HG03571 (cell line): Measurements from ENCODE around the gene POLRMT.

Experiments used
- ATAC-seq: cut with Tn5 transposase; IDR thresholded peaks from one replicate; pipeline ENCODE4 v1.9.1; 2021; ENCODE audit not compliant: unreplicated experiment

Gene POLRMT

DNA sequence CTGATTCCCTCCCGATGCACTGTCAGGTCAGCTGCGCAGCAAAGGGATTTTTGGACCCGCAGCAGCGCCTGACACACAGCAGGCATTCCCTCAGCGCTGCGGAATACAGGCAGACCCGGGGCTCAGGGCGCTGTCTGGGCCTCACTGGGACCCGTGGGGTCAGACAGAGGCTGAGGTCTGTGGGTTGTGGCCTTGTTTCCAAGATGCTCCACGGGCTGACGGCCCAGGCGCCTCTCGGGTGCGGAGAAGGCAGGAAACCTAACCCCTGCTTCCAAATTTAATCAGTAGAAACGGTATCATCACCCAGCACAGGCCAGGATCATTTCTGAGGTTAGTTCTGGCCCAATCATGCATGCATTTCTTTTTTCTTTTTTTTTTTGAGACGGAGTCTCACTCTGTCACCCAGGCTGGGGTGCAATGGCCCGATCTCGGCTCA is 30.4 kb upstream of the POLRMT start:
- no peak for ATAC-seq

DNA sequence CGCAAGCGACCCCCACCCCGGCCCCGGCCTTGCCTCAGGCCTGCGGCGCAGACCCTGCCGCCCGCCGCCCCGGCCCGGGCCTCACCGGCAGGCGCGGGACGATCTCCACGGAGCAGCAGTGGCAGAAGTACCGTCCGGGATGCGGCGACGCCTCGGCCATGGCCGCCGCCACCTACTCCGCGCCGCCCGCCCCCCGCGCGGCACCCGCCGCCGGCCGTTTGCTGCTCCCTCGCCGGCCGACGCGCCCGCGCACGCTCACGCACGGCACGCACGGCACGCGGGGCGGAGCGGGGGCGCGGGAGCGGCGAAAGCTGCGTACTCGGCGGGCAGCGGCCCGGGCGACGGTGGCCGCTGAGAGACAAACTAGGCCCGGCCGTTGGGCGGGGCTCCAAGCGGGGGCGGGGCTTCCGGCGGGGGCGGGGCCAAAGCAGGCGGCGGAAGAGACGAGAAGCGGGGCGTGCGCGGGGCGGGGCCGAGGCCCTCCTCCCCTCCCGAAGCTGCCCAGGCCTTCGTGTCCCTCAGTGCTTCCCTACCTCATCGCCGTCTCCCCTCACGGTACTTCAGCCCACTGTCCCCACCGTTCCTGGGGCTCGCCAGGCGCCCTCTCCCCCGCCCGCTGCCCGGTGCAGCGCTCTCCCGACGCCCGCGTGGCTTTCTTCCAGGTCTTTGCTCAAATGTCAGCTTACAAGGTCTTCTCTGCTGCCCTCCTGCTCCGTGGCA is 29.8 kb upstream of the POLRMT start, which contains the start of gene RNF126:
RNF126 (minus strand) TSS at position 253 of the 720 bp plus-strand sequence; CDS start at position 160, 93 bp downstream.
- ATAC-seq: peak; percentile 41

DNA sequence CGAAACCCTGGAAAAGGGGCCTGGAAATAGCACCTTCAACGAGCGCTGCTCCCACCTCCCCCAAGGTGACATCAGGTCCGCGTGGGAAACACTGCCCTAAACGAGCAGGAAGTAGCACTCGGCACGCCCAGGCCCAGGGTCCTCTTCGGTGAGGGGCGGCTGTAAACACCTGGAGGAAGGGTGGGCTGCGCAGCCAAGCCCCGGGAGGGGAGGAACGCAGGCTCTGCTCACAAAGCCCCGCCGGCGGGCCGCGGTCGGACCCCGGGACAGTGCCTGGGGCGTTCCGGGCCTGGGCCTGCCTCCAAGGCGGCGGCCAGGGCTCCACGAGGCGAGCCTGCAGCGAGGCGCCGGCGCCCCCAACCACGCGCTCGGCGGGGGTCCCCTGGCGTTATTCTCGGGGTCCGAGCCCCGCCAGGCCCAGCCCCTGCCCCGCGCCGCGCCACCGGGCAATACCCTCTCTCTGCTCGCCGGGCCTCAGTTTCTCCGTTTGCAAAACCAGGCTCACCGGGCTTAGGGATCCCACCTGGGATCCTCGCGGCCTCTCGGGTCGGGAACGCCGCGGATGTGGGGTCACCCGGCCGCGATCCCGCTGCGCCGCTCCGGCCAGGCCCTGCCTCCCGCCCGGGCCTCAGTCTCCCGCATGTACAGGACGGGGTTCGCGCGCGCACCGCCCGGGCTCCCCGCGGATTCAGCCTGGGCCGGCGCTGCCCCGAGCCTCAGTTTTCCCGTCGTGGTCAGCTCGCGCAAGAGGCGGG is 29.0 kb upstream of the POLRMT start:
- peak; percentile 10 for ATAC-seq

DNA sequence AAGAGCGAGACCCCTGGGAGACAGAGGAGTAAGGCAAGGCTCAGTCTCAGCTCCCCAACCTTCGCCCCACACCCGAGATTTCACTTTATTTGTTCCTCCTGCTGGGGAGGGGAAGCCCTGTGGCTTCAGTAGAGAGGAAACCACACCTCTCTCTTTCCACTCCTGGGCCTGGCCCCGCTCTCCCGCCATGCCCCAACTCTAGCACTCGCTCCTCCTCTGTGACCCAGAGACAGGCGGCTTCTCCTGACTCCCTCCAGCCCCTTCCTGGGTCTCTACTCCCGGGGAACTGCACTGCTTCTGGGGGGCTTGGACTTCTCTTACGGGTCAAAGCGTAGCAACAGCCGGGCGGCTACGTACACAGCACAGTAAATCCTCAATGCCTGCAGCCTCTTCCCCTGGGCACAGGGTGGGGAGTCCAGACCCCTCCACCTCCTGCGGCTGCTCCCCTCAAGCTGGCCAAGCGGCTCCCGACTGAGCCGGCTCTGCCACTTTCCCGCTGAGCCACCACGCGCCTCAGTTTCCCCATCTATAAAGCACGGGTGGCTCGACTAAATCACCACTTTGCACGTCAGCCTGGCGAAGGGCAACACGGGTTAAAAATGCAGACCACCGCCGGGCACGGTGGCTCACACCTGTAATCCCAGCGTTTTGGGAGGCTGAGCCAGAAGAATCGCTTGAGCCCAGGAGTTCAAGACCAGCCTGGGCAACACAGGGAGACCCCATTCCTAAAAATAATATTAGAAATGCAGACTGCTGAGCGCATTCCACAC is 28.3 kb upstream of the POLRMT start:
- no peak for ATAC-seq

DNA sequence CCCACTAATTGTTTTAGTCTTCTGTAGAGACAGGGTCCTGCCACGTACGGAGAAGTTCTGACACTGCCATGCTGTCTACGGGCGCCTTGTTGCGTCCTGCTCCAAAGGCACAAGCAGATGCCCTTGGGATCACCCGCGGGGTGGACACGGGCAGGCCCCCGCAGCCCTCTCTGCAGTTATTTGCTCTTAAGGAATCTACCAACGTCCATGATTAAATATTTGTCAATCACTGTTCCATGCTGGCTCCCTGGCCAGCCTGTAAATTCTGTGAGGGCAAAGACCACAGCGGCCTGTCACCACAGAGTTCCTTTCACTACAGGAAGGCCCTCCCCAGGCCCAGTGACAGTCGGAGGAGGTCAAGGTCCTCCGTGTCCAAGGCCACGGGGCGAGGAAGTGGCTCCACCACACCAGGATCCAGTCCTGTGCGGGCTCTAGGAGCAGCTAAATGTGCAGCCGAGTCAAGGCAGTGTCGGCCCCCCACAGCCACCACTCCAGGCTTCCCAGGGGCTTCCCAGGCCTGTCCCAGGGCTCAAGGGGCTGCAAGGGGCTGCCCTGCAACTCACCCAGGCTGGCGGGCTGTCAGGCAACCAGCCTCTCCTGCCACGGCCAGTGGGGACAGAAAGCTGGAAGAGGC is 27.6 kb upstream of the POLRMT start:
- ATAC-seq: no peak

DNA sequence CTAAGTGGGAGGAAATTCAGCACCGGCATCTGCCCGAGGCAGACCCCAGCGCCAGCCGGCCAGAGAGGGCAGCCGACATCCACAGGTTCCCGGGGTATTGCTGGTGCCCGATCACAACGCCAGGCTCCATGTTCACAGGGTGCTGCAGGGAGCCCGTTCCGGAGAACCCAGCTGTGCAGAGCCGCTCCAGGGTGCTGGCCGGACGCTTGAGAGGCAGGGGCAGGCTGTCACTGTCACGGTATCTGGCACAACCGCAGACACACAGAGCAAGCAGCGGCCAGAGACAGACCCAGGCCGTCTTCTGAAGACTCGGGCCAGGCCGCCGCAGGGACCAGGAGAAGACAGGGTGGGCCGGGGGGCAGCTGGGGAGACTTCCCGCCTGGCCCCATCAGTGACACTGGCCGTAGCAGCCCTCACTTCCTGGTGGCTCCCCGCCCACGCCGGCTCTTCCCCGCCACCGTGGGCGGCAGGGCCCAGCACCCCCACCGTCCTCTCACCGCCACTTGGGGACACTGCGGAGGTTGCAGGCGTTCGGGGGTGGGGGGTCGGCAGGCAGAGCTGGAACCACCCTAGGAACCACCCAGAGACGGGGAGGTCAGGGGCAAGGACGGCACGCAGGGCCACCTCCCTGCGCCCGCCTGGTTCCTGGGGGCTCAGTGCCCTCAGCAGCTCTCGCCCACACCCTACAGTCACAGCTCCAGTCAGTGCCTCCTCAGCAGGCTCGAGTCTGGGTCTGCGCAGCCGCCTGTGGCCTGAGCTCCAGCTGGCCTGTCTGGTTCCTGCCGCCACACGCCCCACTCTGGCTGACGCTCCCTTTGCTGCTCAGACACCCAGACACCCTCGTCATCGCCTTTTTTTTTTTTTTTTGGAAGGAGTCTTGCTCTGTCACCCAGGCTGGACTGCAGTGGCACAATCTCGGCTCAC is 25.8 kb upstream of the POLRMT start:
- no peak for ATAC-seq

DNA sequence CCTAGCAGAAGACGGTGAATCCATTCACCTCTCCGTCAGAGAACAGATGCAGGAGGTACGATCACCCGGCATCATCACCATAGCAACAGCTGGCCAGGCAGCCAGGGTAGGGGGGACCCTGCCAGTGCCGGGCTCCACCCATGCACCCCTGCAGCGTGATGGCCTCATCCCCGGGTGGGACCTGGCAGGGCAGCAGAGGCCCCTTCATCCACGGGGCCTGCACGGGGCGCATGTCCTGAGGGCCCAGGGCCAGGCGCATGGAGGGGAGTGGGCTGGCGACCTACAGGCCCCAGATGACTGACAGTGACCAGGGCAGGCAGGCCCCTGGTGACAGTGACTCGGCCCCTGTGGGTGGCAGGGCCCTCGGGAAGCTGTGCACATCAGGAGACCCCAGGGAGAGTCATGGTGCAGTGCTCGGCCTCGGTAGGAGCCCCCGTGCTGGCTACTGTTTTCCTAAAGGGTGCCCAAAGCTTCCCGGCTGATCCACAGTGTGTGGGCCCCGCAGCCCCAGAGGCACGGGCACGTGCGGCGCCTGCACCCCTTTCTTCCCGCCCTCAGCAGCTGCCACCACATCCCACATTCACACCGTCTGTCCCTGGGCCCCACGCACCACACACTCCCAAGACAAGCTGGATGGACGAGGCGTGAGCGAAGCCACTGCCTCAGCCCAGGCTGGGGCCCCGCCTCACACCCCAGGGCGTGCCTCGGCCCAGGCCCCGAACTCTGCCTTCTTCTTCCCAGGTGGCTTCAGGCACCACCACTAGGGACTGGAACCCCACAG is 24.9 kb upstream of the POLRMT start:
- ATAC-seq: no peak

DNA sequence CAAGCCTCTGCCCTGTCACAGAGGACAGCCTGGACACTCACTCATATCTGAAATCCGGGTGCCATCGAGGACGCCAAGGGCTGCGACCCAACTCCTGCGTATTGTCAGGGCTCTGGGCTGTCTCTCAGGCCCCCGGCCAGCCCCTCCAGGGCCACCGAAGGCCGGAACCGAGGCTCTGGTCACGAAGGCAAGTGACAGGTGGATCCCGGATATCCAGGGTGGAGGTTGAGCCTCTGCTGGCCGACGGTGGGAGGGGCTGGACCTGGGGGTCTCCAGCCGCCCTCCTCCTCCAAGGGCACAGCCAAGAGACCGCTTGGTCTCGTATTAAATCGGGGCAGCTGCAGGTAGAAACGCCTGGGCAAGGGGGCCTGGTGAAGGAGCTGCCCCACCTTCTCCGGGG is 24.3 kb upstream of the POLRMT start:
- ATAC-seq: no peak

DNA sequence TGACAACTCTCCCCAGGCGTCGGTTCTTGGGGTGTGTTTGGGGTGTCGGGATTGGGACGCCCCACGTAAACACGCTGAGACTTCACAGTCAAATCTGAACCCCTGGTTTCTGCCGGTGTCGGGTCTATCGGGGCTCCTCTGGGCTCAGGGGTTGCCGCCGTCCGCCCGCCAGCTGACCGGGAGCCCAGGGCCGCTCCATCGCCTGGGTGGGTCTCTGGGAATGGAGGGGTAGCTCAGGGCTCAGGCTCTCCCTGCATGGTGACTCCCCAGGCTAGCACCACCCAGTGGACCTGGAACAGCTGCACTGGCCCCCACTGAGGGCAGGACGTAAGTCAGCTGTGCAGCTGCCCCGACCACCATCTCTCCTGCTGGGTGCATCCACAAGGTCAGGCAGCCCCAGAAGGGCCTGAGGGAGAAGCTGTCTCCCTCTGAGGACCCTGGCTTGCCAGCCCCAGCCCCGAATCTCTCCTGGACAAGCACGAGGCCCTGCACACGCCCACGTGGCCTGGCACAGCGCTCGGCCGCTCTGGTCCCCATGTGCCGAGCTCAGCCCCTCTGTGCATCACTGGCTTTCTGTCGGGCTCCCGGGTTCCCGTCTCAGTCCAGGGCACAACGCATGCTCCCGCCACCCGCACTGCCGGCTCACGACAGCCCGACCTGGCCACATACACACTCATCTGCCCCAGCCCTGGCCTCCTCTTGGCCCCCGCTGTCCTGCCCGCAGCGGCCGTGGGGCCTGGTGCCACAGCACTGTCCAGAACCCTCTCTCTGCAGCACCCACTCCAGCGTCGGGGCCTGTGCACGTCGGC is 23.6 kb upstream of the POLRMT start:
- ATAC-seq: no peak

DNA sequence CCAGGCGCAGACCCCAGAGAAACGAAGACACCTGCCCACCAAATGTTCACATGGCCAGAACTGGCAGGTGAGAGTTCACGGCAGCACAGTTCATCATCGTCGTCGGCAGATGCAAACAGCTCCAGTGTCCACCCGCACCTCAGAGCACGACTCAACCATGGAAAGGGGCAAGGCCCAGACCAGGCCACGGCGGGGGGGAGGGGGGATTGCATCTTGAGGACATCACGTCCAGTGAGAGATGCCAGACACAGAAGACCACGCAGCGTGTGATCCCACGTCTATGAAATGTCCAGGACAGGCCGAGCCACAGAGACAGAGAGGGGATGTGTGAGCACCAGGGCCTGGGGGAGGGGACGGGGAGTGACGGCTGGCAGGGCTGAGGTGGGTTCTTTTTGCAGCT is 22.4 kb upstream of the POLRMT start:
- ATAC-seq: no peak

DNA sequence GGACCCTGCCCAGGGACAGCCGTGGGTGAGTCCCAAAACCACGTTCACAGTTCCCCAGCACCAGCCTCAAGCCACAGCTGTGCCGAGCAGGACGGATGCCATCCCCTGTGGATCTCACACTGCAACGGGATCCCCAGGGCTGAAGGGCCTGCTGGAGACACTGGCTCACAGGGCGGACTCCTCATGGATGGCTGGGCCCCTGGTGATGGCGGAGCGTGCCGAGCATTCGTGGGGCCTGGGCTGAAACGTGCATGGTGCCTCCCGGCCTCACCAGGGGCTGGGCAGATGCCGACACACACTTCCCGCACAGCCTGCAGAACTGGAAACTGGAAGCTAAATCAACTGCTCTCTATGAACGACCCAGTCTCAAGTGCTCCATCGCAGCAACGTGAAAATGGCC is 20.1 kb upstream of the POLRMT start:
- no peak for ATAC-seq

DNA sequence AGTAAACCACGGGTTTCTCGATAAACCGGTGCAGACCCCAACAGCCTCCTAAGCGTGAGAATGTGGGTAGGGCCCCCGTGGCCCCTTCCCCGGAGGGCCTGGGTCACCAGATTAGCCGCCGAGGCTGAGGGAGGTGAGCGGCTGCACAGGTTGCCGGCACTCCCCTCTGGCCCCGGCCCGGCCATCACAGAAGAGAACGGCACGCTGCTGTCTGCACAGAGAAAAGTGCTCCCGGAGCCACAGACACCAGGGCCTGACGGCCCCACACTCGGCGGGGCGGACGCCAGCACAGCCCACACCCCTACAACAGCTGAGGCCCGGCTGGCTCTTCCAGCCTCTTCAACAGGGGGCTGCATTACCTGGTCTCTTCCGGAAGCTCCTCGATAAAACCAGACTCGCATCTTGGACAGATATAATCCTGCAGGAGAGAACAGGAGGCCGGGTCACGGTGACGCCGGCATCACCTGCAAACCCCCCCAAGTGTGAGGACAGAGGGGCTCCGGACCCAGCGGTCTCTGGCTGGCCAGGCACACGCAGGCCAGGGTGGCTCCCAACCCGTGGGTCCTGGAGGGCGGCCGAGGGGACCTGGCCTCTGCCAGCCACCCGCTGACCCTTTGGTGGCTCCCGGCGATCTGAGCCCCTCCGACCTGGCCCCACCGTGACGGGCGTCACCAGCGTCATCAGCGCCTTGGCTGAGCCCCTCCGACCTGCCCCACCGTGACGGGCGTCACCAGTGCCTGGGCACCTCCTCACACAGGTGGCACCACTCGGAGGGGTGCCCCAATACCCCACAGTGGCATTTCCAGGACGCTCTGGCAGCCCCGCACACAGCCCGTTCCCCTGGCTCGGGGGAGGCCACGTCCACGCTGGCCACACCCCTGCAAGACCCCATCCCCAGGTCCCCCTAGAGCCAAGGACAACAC is 19.4 kb upstream of the POLRMT start:
- no peak for ATAC-seq

DNA sequence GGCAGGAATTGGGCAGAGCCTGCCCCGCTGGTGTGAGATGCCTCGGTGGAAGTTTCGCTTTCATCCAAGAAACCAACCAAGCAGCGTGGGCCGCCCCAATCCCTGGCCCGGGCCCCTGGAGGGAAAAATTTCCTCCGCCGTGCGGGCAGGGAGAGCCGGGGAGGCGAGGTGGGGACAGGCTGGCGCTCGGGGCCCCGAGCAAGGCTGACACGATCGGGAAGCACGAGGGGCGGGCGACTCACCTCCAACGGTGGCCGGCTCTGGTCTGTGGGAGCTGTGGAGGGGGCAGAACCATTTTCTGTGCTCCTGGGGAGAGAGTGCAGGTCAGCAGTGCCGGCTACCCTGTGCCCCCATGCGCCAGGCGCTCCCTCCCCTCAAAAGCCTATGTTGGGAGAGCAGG is 18.7 kb upstream of the POLRMT start:
- no peak for ATAC-seq

DNA sequence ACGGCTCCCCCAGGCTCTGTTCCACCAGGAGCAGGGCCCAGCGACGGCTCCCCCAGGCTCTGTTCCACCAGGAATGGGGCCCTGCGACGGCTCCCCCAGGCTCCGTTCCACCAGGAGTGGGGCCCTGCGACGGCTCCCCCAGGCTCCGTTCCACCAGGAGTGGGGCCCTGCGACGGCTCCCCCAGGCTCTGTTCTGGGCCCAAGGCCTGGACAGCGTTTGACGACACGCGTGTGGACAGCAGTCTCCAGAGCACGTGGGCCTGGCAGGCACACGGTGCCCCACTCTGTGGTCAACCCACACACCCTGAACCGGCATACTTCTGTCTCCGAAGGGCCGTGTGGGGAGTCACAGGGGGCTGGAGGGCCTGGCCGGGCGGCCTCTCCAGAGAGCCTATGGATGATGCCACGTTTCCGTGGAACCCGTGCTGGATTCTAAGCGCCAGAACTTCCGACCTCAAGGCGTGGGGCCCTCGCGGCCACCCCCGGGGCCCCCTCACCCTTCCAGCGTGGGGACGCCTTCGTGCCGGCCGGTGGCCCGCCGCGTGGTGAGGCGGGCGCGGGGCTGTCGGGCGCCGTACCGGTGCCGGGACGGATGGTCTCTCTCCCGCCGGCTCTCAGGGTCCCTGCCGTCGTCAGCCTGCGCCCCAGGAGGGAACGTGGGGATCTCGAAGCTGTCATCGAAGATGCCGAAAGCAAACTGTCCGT is 17.9 kb upstream of the POLRMT start:
- ATAC-seq: no peak

DNA sequence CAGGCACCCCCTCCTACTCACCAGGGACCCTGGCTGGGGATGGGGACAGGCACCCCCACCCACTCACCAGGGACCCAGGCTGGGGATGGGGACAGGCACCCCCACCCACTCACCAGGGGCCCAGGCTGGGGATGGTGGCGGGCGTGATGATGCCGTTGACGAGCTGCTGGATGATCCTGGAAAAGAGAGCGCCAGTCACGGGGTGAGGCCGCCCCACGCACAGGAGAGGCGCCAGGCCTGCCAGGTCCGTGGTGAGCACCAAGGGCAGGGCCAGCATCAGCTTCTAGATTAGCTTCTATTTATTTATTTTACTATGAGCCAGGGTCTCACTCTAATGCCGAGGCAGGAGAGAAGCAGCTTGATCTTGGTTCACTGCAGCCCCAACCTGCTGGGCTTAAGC is 16.8 kb upstream of the POLRMT start:
- ATAC-seq: no peak

DNA sequence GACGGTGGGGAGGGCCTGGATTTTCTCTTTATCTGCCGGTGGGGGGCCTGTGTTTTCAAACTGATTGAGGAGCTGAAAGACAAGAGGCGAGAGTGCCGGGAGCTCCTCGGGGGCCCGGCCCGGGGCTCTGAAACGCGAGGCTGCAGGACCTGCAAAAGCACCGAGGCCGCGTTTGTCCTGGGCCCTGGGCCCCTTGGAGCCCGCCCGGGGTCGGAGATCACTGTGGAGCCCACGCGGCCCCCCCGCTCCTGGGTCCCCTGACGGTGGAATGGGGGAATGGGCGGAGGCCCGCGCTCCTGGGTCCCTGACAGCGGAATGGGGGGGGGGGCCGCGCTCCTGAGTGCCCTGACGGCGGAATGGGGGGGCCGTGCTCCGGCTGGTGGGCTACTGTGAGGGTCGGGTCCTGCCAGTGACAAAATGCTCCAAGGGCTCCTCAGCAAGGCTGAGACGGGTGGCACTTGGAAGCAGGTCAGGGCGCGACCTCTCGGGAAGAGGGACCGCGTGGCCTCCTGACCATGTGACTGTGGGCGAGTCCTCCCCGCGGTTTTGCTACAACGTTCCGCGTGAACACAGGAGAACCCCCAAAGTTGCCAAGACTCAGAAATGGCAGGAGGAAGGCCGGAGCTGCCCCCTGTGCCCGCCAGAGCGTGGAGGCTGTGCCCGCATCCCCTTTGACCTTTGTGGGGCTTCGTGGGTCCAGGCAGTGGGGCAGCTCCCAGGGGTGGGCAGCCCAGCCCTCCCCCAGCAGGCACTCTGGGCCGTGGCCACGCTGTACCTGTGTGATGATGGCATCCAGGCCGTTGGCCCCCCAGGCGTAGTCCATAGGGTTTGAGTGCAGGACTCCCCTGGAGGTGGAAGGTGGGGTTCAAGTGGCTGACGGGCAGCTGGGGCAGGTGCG is 15.8 kb upstream of the POLRMT start:
- ATAC-seq: no peak
